ENCODE results near the gene UBE2D3. TPM values are rescaled to one million over a fixed set of nuclear protein-coding genes. Genes with fewer than 3 reads are reported as not detected.
A peak's percentile ranks its signal among the peaks of the same experiment; 100 is the strongest.

UBE2D3 gene
- total RNA-seq, 1 donor from 2014 or later: 340 TPM

- no peak for FAIRE-seq
- H3K27me3 Mint-ChIP-seq (ENCODE audit: low read depth, unreplicated experiment): no peaks in the 10 kb centered on the region
- Histone ChIP-seq H3K4me1 (ENCODE audit: insufficient read depth, low read length) (peaks cover 4% of the 10 kb centered on the region), H3K4me2 (ENCODE audit: low read length) (no peak overlapping the region), H3K36me3 (ENCODE audit: insufficient read depth, low read length) (peaks cover 41% of the 10 kb centered on the region), H3K27ac (ENCODE audit: low read depth, low read length) (no peak overlapping the region), H3K4me3 (ENCODE audit: insufficient read depth, low read depth, low read length) (no peak overlapping the region), H2AFZ (ENCODE audit: low read depth, low read length) (no peak overlapping the region), H3K9me3 (ENCODE audit: insufficient read depth, low read depth, low read length) (no peaks in the 10 kb centered on the region), H3K79me2 (ENCODE audit: insufficient read depth, low read length) (peaks cover 17% of the 10 kb centered on the region), H3K27me3 (ENCODE audit: insufficient read depth, low read length) (no peaks in the 10 kb centered on the region), H4K20me1 (ENCODE audit: insufficient read depth, low read length) (peaks cover 43% of the 10 kb centered on the region), H3K9ac (ENCODE audit: low read length) (no peak overlapping the region)
- peaks cover 14% of the 10 kb centered on the region for H3K4me1 Mint-ChIP-seq (ENCODE audit: low read depth, unreplicated experiment)
- H3K36me3 Mint-ChIP-seq (ENCODE audit: low read depth, unreplicated experiment): peaks cover 8% of the 10 kb centered on the region
- peaks cover 4% of the 10 kb centered on the region for H3K9me3 Mint-ChIP-seq (ENCODE audit: unreplicated experiment)
- peak overlapping the region; percentile 47 for H3K27ac Mint-ChIP-seq (ENCODE audit: unreplicated experiment)
- no peak for TF ChIP-seq EZH2 (IDR thresholded peaks at IDR 0.05; ENCODE audit: insufficient read depth, low read length)
- TF ChIP-seq, protein P1, sequence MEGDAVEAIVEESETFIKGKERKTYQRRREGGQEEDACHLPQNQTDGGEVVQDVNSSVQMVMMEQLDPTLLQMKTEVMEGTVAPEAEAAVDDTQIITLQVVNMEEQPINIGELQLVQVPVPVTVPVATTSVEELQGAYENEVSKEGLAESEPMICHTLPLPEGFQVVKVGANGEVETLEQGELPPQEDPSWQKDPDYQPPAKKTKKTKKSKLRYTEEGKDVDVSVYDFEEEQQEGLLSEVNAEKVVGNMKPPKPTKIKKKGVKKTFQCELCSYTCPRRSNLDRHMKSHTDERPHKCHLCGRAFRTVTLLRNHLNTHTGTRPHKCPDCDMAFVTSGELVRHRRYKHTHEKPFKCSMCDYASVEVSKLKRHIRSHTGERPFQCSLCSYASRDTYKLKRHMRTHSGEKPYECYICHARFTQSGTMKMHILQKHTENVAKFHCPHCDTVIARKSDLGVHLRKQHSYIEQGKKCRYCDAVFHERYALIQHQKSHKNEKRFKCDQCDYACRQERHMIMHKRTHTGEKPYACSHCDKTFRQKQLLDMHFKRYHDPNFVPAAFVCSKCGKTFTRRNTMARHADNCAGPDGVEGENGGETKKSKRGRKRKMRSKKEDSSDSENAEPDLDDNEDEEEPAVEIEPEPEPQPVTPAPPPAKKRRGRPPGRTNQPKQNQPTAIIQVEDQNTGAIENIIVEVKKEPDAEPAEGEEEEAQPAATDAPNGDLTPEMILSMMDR (IDR thresholded peaks at IDR 0.05; ENCODE audit: insufficient read depth, low read depth, low read length): no peak
- no peak overlapping the region for H3K4me3 Mint-ChIP-seq (ENCODE audit: unreplicated experiment)
- no peak for DNase-seq (ENCODE audit: low read depth)
Observed at GRCh38 chr4:102791318-102791835, 36.0 kb downstream of the UBE2D3 start.

GRCh38 chr4:102789317-102789717 lies 38.0 kb downstream of the UBE2D3 start:
- H4K20me1 ChIP-seq (ENCODE audit: insufficient read depth, low read length): peaks cover 24% of the 10 kb centered on the region
- H3K9me3 ChIP-seq (ENCODE audit: insufficient read depth, low read depth, low read length): no peaks in the 10 kb centered on the region
- peaks cover 4% of the 10 kb centered on the region for H3K4me1 ChIP-seq (ENCODE audit: insufficient read depth, low read length)
- H3K4me2 ChIP-seq (ENCODE audit: low read length): no peak overlapping the region
- H3K36me3 Mint-ChIP-seq (ENCODE audit: low read depth, unreplicated experiment): peaks cover 8% of the 10 kb centered on the region
- peaks cover 21% of the 10 kb centered on the region for H3K36me3 ChIP-seq (ENCODE audit: insufficient read depth, low read length)
- no peak overlapping the region for H3K4me3 Mint-ChIP-seq (ENCODE audit: unreplicated experiment)
- no peak overlapping the region for H3K27ac ChIP-seq (ENCODE audit: low read depth, low read length)
- FAIRE-seq (peak; percentile 34), DNase-seq (ENCODE audit: low read depth) (peak; percentile 63)
- H3K4me3 ChIP-seq (ENCODE audit: insufficient read depth, low read depth, low read length): no peak overlapping the region
- no peak overlapping the region for H3K9ac ChIP-seq (ENCODE audit: low read length)
- H2AFZ ChIP-seq (ENCODE audit: low read depth, low read length): no peak overlapping the region
- no peaks in the 10 kb centered on the region for H3K27me3 ChIP-seq (ENCODE audit: insufficient read depth, low read length)
- peak overlapping the region; percentile 27 for H3K27ac Mint-ChIP-seq (ENCODE audit: unreplicated experiment)
- no peaks in the 10 kb centered on the region for H3K79me2 ChIP-seq (ENCODE audit: insufficient read depth, low read length)
- H3K4me1 Mint-ChIP-seq (ENCODE audit: low read depth, unreplicated experiment): peaks cover 14% of the 10 kb centered on the region
- peaks cover 4% of the 10 kb centered on the region for H3K9me3 Mint-ChIP-seq (ENCODE audit: unreplicated experiment)
- H3K27me3 Mint-ChIP-seq (ENCODE audit: low read depth, unreplicated experiment): no peaks in the 10 kb centered on the region
- TF ChIP-seq EZH2 (IDR thresholded peaks at IDR 0.05; ENCODE audit: insufficient read depth, low read length): no peak
- TF ChIP-seq, protein P1 (IDR thresholded peaks at IDR 0.05; ENCODE audit: insufficient read depth, low read depth, low read length): no peak

DNA sequence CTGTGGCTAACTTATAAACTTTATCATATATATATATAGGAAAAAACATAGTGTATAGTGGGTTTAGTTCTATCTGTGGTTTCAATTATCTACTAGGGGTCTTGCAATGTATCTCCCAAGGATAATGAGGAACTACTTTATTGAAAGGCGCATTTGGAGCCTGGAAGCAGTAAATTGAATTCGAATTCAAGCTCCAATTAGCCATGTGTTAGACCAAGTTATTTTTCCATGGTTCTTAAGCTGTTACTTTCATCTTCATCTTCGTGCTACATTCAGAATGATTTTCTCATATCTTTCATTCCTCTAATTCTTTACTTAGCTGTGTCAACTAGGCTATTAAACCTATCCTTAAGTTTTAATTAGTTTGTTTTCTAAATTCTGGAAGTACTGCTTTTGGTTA lies 39.4 kb downstream of the UBE2D3 start:
- Histone ChIP-seq H3K9me3 (ENCODE audit: insufficient read depth, low read depth, low read length) (no peaks in the 10 kb centered on the region), H2AFZ (ENCODE audit: low read depth, low read length) (no peak overlapping the region), H3K4me3 (ENCODE audit: insufficient read depth, low read depth, low read length) (no peak overlapping the region), H3K4me1 (ENCODE audit: insufficient read depth, low read length) (peaks cover 4% of the 10 kb centered on the region), H3K9ac (ENCODE audit: low read length) (no peak overlapping the region), H3K79me2 (ENCODE audit: insufficient read depth, low read length) (no peaks in the 10 kb centered on the region), H3K27ac (ENCODE audit: low read depth, low read length) (no peak overlapping the region), H3K27me3 (ENCODE audit: insufficient read depth, low read length) (no peaks in the 10 kb centered on the region), H3K4me2 (ENCODE audit: low read length) (no peak overlapping the region), H3K36me3 (ENCODE audit: insufficient read depth, low read length) (peaks cover 15% of the 10 kb centered on the region), H4K20me1 (ENCODE audit: insufficient read depth, low read length) (peaks cover 13% of the 10 kb centered on the region)
- DNase-seq (ENCODE audit: low read depth) (no peak), FAIRE-seq (no peak)
- peaks cover 14% of the 10 kb centered on the region for H3K4me1 Mint-ChIP-seq (ENCODE audit: low read depth, unreplicated experiment)
- no peak overlapping the region for H3K27ac Mint-ChIP-seq (ENCODE audit: unreplicated experiment)
- H3K9me3 Mint-ChIP-seq (ENCODE audit: unreplicated experiment): peaks cover 4% of the 10 kb centered on the region
- H3K4me3 Mint-ChIP-seq (ENCODE audit: unreplicated experiment): no peak overlapping the region
- H3K36me3 Mint-ChIP-seq (ENCODE audit: low read depth, unreplicated experiment): peaks cover 8% of the 10 kb centered on the region
- no peaks in the 10 kb centered on the region for H3K27me3 Mint-ChIP-seq (ENCODE audit: low read depth, unreplicated experiment)
- TF ChIP-seq, protein P1 (IDR thresholded peaks at IDR 0.05; ENCODE audit: insufficient read depth, low read depth, low read length): no peak
- no peak for TF ChIP-seq EZH2 (IDR thresholded peaks at IDR 0.05; ENCODE audit: insufficient read depth, low read length)
